Activated T-helper 17 cell treated with anti-CD3 and anti-CD28 coated beads, Interleukin-2, amount 50 U/mL, for 72 hours (primary cell): ENCODE data around the gene RAB44. TPM values are rescaled to one million over a fixed set of nuclear protein-coding genes. Genes with fewer than 3 reads are reported as not detected.
"Not testable (repeated sequence)": the region's sequence is repeated elsewhere in the genome, so short reads cannot be mapped to it uniquely, and the experiment has no call there.

Experiments used
- ATAC-seq: fragments of 150-1000 bp; cut with Tn5 transposase; replicated peaks from 2 replicates; pipeline ENCODE4 v1.10.0; 2021; ENCODE audit warnings: mild to moderate bottlenecking, moderate library complexity
- H3K27ac Mint-ChIP-seq: one replicate; pipeline ENCODE4 v1.8.0; 2022; ENCODE audit warnings: mixed read lengths
- H3K27me3 Mint-ChIP-seq: one replicate; pipeline ENCODE4 v1.8.0; 2022; ENCODE audit warnings: mixed read lengths
- H3K36me3 Mint-ChIP-seq: one replicate; pipeline ENCODE4 v1.8.0; 2022; ENCODE audit warnings: low read depth, mild to moderate bottlenecking, mixed read lengths
- H3K4me1 Mint-ChIP-seq: one replicate; pipeline ENCODE4 v1.8.0; 2022; ENCODE audit warnings: mixed read lengths
- H3K4me3 Mint-ChIP-seq: one replicate; pipeline ENCODE4 v1.8.0; 2022; ENCODE audit warnings: mild to moderate bottlenecking, mixed read lengths
- H3K9me3 Mint-ChIP-seq: one replicate; pipeline ENCODE4 v1.8.0; 2022; ENCODE audit warnings: mixed read lengths
- total RNA-seq, 2 donors: library from RNA; stranded (reverse); gene quantifications; one replicate each; pipeline ENCODE4 v1.2.3, GENCODE V29; 2022

RAB44 gene
- total RNA-seq, 2 donors from 2014 or later: 0.11 to 0.32 TPM

DNA sequence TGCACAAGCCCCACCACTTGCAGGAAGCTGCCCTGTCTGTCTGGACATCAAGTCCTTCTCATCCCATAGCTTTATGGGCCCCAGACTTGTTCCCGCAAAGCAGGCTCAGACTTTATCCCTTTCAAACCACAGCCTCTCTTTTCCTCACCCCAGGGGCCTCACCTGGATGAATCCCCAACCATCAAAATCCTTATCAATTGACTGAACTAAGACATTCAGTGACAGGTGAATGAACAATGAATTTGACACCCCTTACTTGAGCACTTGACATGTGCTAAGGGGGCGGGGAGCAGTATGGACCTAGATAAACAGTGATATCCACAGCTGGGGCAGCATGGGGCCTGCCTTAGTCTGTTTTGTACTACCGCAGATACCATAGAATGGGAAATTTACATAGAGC, 5.0 kb downstream of the RAB44 start:
- Mint-ChIP-seq H3K36me3 (no peaks in the 10 kb centered on the region), H3K27ac (no peak overlapping the region), H3K27me3 (no peaks in the 10 kb centered on the region), H3K4me3 (no peak overlapping the region), H3K9me3 (no peaks in the 10 kb centered on the region), H3K4me1 (no peaks in the 10 kb centered on the region)
- no peak for ATAC-seq

DNA sequence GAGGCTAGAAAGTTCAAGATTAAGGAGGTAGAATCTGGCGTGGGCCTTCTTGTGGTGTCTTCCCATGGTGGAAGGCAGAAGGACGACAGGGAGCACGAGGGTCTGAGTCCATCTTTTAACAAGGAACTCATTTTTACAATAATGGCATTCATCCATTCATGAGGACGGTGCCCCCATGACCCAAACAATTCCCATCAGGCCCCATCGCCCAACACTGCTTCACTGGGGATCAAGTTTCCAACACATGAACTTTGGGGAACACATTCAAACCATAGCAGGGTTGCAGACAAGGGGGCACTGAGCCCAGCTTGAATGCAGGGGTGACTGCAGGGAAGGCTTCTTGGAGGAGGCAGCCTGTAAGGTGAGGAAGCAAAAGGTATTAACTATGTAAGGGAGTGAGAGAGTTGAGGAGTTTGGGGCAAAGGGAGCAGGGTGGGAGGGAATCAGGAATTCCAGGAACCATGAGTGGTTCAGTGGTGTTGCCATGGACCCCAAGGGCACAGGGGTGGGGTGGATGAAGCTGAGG, 5.5 kb downstream of the RAB44 start:
- ATAC-seq: no peak
- Mint-ChIP-seq H3K27ac (no peak overlapping the region), H3K27me3 (no peaks in the 10 kb centered on the region), H3K4me3 (no peak overlapping the region), H3K4me1 (no peaks in the 10 kb centered on the region), H3K9me3 (no peaks in the 10 kb centered on the region), H3K36me3 (no peaks in the 10 kb centered on the region)

DNA sequence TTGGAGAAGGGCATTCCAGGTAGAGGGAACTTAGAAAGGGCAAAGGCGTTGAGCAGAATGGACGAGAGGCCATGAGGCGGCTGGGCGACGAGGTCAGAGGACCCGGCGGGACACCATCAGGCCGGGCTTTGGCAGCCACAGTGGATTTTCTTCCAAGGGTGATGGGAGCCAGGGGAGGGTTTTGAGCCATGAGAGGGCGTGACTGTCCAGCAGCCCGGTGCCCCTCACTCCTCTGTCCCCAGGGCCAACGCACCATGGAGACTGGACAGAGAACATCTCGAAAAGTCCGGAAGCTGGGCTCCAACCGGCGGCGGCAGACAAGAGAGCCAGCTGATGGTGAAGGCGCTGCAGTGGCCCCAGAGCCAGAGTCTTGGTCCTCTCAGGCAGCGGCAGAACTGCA, 6.4 kb downstream of the RAB44 start:
- Mint-ChIP-seq H3K4me1 (no peaks in the 10 kb centered on the region), H3K27me3 (no peaks in the 10 kb centered on the region), H3K4me3 (no peak overlapping the region), H3K27ac (peak overlapping the region; percentile 49), H3K9me3 (no peaks in the 10 kb centered on the region), H3K36me3 (no peaks in the 10 kb centered on the region)
- no peak for ATAC-seq

DNA sequence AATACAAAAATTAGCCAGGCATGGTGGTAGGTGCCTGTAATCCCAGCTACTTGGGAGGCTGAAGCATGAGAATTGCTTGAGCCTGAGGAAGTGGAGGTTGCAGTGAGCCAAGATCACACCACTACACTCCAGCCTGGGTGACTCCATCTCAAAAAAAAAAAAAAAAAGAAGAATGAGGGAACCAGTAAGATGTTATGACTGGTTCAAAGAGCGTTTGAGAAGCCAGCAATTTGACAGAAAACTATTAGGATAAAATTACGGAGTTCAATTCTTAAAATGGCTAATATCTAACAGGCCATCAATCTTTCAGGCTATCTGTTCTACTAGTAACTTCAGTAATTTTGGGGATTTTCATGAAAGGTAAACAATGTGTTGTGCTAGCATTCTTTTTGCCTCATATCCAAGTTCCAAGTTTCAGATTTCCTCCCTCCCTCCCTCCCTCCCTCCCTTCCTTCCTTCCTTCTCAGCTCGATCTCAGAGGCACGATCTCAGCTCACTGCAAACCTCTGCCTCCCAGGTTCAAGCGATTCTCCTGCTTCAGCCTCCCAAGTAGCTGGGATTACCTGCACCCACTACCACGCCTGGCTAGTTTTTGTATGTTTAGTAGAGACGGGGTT, 7.4 kb downstream of the RAB44 start:
- not testable (repeated sequence) for H3K27ac Mint-ChIP-seq, H3K4me1 Mint-ChIP-seq, H3K27me3 Mint-ChIP-seq, ATAC-seq, H3K36me3 Mint-ChIP-seq, H3K4me3 Mint-ChIP-seq, H3K9me3 Mint-ChIP-seq

DNA sequence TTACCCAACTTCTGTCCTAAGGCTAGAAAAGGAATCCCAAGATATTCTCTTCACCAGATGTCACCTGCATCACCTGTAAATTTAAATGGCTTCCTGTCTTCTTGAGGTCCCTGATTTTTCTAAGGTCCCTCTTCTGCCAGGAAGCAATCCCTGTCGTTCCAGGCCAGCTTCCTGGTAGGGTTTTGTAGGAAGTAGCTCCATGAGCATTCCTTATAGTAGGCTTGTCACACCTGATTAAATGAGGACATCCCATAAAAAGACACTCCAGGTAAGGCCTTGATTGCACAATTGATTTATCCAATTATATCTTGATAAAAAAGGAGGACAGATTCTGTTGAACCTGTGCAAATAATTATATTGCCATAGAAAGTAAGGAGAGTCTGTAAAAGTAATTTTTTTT, 8.7 kb downstream of the RAB44 start:
- Mint-ChIP-seq H3K4me3 (no peak overlapping the region), H3K9me3 (no peaks in the 10 kb centered on the region), H3K27ac (no peak overlapping the region), H3K36me3 (no peaks in the 10 kb centered on the region), H3K4me1 (no peaks in the 10 kb centered on the region), H3K27me3 (no peaks in the 10 kb centered on the region)
- ATAC-seq: no peak

DNA sequence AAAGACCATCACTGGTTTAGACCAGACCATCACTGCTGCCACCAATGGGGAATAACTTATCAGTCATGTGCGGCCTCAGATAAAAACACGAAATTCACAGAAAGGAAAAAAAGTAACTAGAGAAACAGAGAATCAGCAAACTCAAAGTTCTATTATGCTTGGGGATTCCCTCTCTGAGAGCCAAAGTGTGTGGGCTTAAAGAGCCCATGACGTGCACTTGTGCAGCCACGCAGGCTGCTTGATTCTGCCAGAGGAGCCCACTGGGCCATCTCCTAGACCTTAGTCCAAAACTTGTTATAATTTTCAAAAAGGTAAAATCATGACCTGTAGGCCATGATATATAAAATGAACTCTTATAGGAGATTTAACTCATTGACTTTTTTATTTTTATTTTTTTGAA, 15.2 kb downstream of the RAB44 start:
- H3K9me3 Mint-ChIP-seq: no peaks in the 10 kb centered on the region
- no peak overlapping the region for H3K27ac Mint-ChIP-seq
- H3K27me3 Mint-ChIP-seq: no peaks in the 10 kb centered on the region
- peak; percentile 70 for ATAC-seq
- H3K36me3 Mint-ChIP-seq: no peaks in the 10 kb centered on the region
- peak overlapping the region; percentile 19 for H3K4me3 Mint-ChIP-seq
- no peaks in the 10 kb centered on the region for H3K4me1 Mint-ChIP-seq

DNA sequence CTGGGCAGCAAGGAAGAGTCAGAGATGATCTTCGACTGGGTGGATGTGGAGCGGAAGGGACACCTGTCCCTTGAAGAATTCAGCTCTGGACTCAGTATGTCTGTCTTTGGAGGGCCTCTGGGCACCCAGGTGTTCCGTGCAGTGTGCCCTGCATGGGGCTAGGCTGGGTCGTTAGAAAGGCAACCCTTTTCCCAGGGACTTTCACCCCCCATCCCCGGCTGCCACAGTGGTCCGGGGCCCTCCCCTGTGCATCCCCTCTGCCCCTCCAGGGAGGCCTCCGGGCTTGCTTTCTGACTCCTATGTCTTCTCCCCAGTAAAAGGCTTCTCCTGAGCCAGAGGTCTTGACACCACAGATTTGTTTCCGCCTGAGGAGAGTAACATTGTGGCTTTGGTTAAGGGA, 16.2 kb downstream of the RAB44 start:
- no peak overlapping the region for H3K27ac Mint-ChIP-seq
- no peaks in the 10 kb centered on the region for H3K27me3 Mint-ChIP-seq
- no peaks in the 10 kb centered on the region for H3K9me3 Mint-ChIP-seq
- no peaks in the 10 kb centered on the region for H3K4me1 Mint-ChIP-seq
- ATAC-seq: no peak
- no peaks in the 10 kb centered on the region for H3K36me3 Mint-ChIP-seq
- no peak overlapping the region for H3K4me3 Mint-ChIP-seq

DNA sequence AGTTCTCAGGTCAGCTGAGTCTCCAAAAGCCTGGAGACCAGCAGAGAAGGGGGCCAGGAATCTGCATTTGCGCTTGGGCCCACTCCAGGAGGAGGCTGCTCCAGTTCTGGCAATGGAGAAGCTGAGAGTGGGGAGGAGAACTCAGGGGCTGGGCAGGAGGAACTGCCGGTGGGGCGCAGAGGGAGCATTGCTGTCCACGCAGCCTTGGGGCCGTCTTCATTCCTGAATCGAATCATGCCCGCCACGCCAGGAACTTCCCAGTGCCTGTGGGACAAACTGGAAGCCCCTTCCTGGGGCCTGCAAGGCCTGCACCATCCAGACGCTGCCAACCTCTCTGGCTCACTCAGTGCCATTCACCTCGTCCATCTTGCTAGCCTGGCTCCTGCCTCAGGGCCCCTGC, 16.9 kb downstream of the RAB44 start:
- H3K27me3 Mint-ChIP-seq: no peaks in the 10 kb centered on the region
- H3K27ac Mint-ChIP-seq: no peak overlapping the region
- no peak overlapping the region for H3K4me3 Mint-ChIP-seq
- H3K36me3 Mint-ChIP-seq: no peaks in the 10 kb centered on the region
- no peak for ATAC-seq
- no peaks in the 10 kb centered on the region for H3K9me3 Mint-ChIP-seq
- no peaks in the 10 kb centered on the region for H3K4me1 Mint-ChIP-seq

DNA sequence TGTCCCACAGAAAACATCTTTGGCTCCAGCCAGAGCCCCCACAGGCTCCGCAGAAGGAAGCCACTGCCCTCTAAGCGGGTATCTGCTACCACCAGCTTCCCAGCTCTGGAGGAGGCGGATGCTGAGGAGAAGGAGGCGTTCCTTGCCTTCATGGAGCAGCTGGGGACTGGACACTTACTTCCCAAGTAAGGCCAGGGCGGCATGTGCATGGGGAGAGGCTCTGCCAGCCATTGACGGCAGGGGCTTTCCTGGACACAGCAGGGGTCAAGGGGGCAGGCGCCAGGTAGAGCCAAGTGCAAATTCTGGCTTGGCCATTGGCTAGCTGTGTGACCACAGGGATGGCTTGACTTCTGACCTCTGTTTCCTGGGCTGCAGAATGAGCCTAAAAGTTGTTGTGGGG, 17.8 kb downstream of the RAB44 start:
- ATAC-seq: no peak
- H3K4me1 Mint-ChIP-seq: no peaks in the 10 kb centered on the region
- H3K27me3 Mint-ChIP-seq: no peaks in the 10 kb centered on the region
- no peaks in the 10 kb centered on the region for H3K36me3 Mint-ChIP-seq
- H3K27ac Mint-ChIP-seq: no peak overlapping the region
- no peak overlapping the region for H3K4me3 Mint-ChIP-seq
- H3K9me3 Mint-ChIP-seq: no peaks in the 10 kb centered on the region

DNA sequence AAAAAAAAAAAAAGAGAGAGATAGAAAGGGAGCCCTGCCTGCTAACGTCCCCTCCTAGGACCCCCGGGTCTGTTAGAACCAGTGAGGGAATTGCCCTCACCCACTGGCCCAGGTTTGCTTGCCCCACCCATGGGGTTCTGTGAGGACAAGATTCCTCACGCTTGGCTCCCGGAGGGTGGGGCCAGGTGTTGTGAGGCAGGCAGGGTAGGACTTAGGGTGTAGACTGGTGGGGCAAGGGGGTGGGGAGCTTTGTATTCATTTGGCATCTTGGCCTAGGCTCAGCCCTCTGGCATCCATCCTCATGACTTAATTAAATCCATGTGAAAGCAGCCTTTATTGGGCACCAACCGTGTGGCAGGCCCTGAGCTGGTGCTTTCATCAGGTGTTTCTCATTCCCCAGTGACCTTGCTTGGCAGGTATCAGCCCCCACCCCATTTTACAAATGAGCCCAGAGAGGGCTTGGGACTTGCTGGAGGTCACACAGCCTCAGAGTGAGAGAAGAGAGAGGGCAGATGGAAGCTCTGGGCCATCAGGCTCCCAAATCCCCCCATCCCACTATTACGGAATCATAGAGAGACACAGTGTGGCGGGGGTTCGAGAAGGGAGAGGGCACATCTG, 19.0 kb downstream of the RAB44 start:
- no peaks in the 10 kb centered on the region for H3K36me3 Mint-ChIP-seq
- ATAC-seq: no peak
- H3K4me3 Mint-ChIP-seq: no peak overlapping the region
- peak overlapping the region; percentile 26 for H3K27ac Mint-ChIP-seq
- H3K9me3 Mint-ChIP-seq: no peaks in the 10 kb centered on the region
- H3K4me1 Mint-ChIP-seq: peaks cover 4% of the 10 kb centered on the region
- no peaks in the 10 kb centered on the region for H3K27me3 Mint-ChIP-seq

DNA sequence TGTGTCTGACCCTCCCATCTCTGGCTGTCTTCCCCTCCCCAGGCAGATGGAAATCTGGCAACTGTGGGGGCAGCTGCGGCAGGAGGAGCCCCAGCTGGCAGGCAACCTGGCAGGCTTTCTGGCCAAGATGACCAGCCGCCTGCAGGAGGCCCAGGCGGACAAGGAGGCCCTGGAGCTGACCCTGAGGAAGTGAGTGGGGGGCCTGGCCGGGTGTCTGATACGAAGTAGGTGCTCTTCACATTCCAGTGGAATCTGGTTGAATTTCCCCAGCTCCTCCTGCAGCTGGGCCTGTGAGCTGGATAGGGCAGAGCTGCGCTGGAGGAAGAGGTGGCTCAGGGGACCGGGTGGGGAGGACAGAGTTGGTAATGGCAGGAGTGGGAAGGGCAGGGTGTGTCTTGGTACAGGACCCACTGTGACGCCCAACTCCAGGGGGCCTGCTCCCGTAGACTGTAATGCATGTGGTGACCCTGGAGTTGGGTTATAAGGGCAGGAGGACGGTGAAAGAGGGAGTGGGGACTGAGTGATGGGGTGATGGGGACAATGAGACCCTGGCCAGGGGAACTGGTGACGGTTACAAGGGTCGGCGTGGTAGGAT, 19.7 kb downstream of the RAB44 start:
- no peak for ATAC-seq
- Mint-ChIP-seq H3K4me1 (peaks cover 4% of the 10 kb centered on the region), H3K36me3 (no peaks in the 10 kb centered on the region), H3K27ac (peak overlapping the region; percentile 30), H3K27me3 (no peaks in the 10 kb centered on the region), H3K9me3 (no peaks in the 10 kb centered on the region), H3K4me3 (no peak overlapping the region)

DNA sequence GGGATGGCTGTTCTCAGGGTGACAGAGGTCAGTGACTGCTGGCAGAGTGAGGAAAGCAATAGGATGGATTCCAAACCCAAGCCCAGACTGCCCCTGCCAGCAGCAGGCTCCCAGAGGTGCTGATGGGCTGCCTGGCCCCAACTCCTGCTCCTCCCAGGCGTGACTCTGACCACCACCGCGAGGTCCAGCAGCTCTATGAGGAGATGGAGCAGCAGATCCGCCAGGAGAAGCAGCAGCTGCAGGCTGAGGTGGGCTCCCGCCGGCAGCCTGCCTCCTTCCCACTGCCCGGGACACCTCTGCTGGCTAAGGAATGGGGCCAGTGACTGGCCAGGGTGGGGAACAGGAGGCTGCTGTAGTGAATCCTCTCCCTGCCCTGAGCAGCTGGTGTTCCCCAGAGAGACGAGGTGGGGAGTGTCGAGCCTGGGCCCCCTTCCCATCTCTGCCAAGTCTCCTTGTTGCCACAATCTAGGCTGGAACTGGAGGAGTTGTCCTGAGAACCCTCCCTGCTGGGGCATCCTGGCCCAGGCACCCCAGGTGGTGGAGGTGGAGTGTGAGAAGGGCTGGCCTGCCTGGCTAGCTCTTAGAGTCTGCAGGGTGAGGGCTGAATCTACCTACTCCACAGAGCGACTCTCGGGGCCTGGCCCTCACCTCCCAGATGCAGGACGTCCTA, 20.4 kb downstream of the RAB44 start:
- ATAC-seq: no peak
- Mint-ChIP-seq H3K4me1 (peaks cover 4% of the 10 kb centered on the region), H3K4me3 (no peak overlapping the region), H3K9me3 (no peaks in the 10 kb centered on the region), H3K27me3 (no peaks in the 10 kb centered on the region), H3K27ac (peak overlapping the region; percentile 30), H3K36me3 (no peaks in the 10 kb centered on the region)

DNA sequence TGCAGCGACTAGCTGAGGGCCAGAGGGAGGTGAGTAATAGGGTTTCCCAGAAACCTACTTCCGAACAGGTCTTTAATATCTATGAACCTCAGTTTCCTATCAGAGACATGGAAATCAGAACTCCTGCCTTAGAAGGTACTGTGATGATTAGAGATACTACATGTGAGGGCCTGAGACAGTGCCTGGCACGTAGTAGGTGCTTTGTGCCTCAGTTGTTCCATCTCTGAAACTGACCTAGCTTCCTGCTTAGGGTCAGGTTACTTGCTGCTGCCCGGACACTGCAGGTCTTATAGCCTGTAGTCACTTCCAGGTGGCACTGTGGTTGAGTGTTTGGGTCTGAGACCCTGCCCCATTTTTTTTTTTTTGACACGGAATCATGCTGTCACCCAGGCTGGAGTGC, 20.9 kb downstream of the RAB44 start:
- no peaks in the 10 kb centered on the region for H3K36me3 Mint-ChIP-seq
- no peak for ATAC-seq
- no peak overlapping the region for H3K4me3 Mint-ChIP-seq
- H3K27me3 Mint-ChIP-seq: no peaks in the 10 kb centered on the region
- H3K27ac Mint-ChIP-seq: no peak overlapping the region
- peaks cover 4% of the 10 kb centered on the region for H3K4me1 Mint-ChIP-seq
- no peaks in the 10 kb centered on the region for H3K9me3 Mint-ChIP-seq

DNA sequence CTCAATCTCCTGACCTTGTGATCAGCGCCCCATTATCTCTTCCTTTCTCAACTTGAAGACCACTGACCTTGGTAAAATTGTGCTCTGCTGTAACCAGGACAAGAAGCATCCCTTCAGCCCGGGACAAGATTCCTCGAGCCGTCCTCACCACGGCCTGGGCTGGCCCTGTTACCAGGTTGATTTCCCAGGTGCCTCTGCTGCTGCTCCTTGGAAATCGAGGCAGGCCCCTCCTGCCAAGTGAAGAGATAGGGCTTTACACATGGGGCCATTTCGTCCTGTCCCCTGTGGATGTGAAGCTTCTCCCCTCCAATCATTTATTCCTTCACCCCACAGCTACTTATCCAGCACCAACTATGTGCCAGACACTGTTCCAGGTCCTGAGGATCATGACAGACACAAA, 21.5 kb downstream of the RAB44 start:
- H3K27ac Mint-ChIP-seq: peak overlapping the region; percentile 1
- no peak overlapping the region for H3K4me3 Mint-ChIP-seq
- no peaks in the 10 kb centered on the region for H3K27me3 Mint-ChIP-seq
- H3K4me1 Mint-ChIP-seq: peaks cover 4% of the 10 kb centered on the region
- no peak for ATAC-seq
- no peaks in the 10 kb centered on the region for H3K9me3 Mint-ChIP-seq
- H3K36me3 Mint-ChIP-seq: no peaks in the 10 kb centered on the region
